Measurements from ENCODE around the gene RABGAP1L.

Gene RABGAP1L

GRCh38 chr1:174818014-174818616, 658.8 kb downstream of the RABGAP1L start:
- FAIRE-seq (peak; percentile 97), DNase-seq (ENCODE audit: insufficient read length, low spot score) (no peak)
- no peak for TF ChIP-seq CTCF (IDR thresholded peaks at IDR 0.05; ENCODE audit: insufficient read depth, missing control alignments)

- TF ChIP-seq CTCF (IDR thresholded peaks at IDR 0.05; ENCODE audit: insufficient read depth, missing control alignments), result no peak
- no peak for FAIRE-seq
- DNase-seq (ENCODE audit: insufficient read length, low spot score), result no peak
Measured at GRCh38 chr1:174818951-174819350, 659.6 kb downstream of the RABGAP1L start.

GRCh38 chr1:174819596-174819995, 660.3 kb downstream of the RABGAP1L start:
- FAIRE-seq, result no peak
- no peak for DNase-seq (ENCODE audit: insufficient read length, low spot score)
- TF ChIP-seq CTCF (IDR thresholded peaks at IDR 0.05; ENCODE audit: insufficient read depth, missing control alignments), result no peak

GRCh38 chr1:174825127-174825526, 665.8 kb downstream of the RABGAP1L start:
- TF ChIP-seq CTCF (IDR thresholded peaks at IDR 0.05; ENCODE audit: insufficient read depth, missing control alignments), result no peak
- FAIRE-seq (peak; percentile 78), DNase-seq (ENCODE audit: insufficient read length, low spot score) (no peak)

GRCh38 chr1:174825806-174826205, 666.5 kb downstream of the RABGAP1L start:
- DNase-seq (ENCODE audit: insufficient read length, low spot score) (no peak), FAIRE-seq (peak; percentile 6)
- no peak for TF ChIP-seq CTCF (IDR thresholded peaks at IDR 0.05; ENCODE audit: insufficient read depth, missing control alignments)

- DNase-seq (ENCODE audit: insufficient read length, low spot score) (no peak), FAIRE-seq (peak; percentile 88)
- no peak for TF ChIP-seq CTCF (IDR thresholded peaks at IDR 0.05; ENCODE audit: insufficient read depth, missing control alignments)
Measured at GRCh38 chr1:174828264-174828663, 668.9 kb downstream of the RABGAP1L start.

- no peak for TF ChIP-seq CTCF (IDR thresholded peaks at IDR 0.05; ENCODE audit: insufficient read depth, missing control alignments)
- FAIRE-seq (peak; percentile 85), DNase-seq (ENCODE audit: insufficient read length, low spot score) (no peak)
Measured at GRCh38 chr1:174829990-174830389, 670.7 kb downstream of the RABGAP1L start.
